ENCODE results near the gene ITIH4.

DNA sequence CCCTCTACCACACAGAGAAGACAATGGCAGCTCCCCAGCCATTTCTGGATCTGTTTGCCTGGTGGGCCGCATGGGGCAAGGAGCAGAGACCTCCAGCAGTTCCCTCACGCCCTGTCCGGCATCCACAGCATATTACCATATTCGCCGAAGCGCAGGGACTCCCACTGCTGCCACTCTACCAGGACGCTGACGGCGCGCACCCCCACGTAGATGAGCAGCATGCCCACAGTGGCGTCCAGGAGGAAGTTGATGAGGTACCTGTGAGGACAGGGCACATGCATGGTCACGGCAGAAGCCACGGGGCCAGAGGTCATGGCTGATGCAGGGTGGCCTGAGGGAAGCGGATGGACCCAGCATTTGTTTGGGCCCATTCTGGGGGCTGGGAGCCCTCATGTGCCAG is 19.2 kb upstream of the ITIH4 start:
- TF ChIP-seq, protein P1, sequence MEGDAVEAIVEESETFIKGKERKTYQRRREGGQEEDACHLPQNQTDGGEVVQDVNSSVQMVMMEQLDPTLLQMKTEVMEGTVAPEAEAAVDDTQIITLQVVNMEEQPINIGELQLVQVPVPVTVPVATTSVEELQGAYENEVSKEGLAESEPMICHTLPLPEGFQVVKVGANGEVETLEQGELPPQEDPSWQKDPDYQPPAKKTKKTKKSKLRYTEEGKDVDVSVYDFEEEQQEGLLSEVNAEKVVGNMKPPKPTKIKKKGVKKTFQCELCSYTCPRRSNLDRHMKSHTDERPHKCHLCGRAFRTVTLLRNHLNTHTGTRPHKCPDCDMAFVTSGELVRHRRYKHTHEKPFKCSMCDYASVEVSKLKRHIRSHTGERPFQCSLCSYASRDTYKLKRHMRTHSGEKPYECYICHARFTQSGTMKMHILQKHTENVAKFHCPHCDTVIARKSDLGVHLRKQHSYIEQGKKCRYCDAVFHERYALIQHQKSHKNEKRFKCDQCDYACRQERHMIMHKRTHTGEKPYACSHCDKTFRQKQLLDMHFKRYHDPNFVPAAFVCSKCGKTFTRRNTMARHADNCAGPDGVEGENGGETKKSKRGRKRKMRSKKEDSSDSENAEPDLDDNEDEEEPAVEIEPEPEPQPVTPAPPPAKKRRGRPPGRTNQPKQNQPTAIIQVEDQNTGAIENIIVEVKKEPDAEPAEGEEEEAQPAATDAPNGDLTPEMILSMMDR (IDR thresholded peaks at IDR 0.05) = no peak
- TF ChIP-seq EP300 (IDR thresholded peaks at IDR 0.05) (no peak), POLR2AphosphoS5 (IDR thresholded peaks at IDR 0.05) (no peak), POLR2A (IDR thresholded peaks at IDR 0.05) (no peak)

Measured in upper lobe of left lung (tissue), 4 donors.